Neuronal stem cell (in vitro differentiated cells): ENCODE measurements around the gene ROS1.

Source experiments
- DNase-seq: peaks from one replicate; pipeline ENCODE4 v3.0.0-alpha.2; 2013; ENCODE audit warnings: low spot score
- H2AFZ ChIP-seq: one replicate; pipeline ENCODE4 v1.6.1; 2013; ENCODE audit warnings: mild to moderate bottlenecking, low read length, inconsistent platforms
- H2AK5ac ChIP-seq: 2 replicates; pipeline ENCODE4 v1.6.1; 2013; ENCODE audit warnings: low read depth, mild to moderate bottlenecking, inconsistent platforms, low read length, moderate library complexity, mixed read lengths
- H2BK120ac ChIP-seq: 2 replicates; pipeline ENCODE4 v1.6.1; 2013; ENCODE audit warnings: low read depth, mild to moderate bottlenecking, inconsistent platforms, low read length, moderate library complexity, mixed read lengths
- H2BK12ac ChIP-seq: one replicate; pipeline ENCODE4 v1.6.1; 2013; ENCODE audit warnings: low read length, inconsistent platforms
- H2BK15ac ChIP-seq: 2 replicates; pipeline ENCODE4 v1.6.1; 2013; ENCODE audit warnings: mild to moderate bottlenecking, low read length, inconsistent platforms, mixed read lengths
- H2BK5ac ChIP-seq: one replicate; pipeline ENCODE4 v1.6.1; 2013; ENCODE audit warnings: inconsistent platforms, mild to moderate bottlenecking, low read length, moderate library complexity
- H3K14ac ChIP-seq: one replicate; pipeline ENCODE4 v1.6.1; 2013; ENCODE audit warnings: low read length, inconsistent platforms
- H3K18ac ChIP-seq: 2 replicates; pipeline ENCODE4 v1.6.1; 2013; ENCODE audit warnings: low read length, inconsistent platforms
- H3K23ac ChIP-seq: 2 replicates; pipeline ENCODE4 v1.6.1; 2013; ENCODE audit warnings: low read depth, mild to moderate bottlenecking, mixed read lengths, low read length, inconsistent platforms; ENCODE audit not compliant: poor library complexity
- H3K27ac ChIP-seq: replicated peaks from 3 replicates; pipeline ENCODE4 v1.5.1; 2013; ENCODE audit warnings: low read length, inconsistent platforms
- H3K27me3 ChIP-seq, 3 experiments: 2 replicates each; pipeline ENCODE4 v1.6.1; 2013; ENCODE audit warnings: low read length in 3 of 3, mild to moderate bottlenecking in 2 of 3, inconsistent platforms in 1 of 3, low read depth in 1 of 3, mixed read lengths in 1 of 3, moderate library complexity in 1 of 3; ENCODE audit not compliant: control insufficient read depth in 3 of 3, insufficient read depth in 3 of 3
- H3K36me3 ChIP-seq, 2 donors: replicated peaks in 1 of 2; 2 replicates each; pipeline ENCODE4 v1.6.1; 2013; ENCODE audit warnings: low read length in 2 of 2; ENCODE audit not compliant: control insufficient read depth in 2 of 2, insufficient read depth in 2 of 2
- H3K4ac ChIP-seq: 2 replicates; pipeline ENCODE4 v1.6.1; 2013; ENCODE audit warnings: inconsistent platforms, mild to moderate bottlenecking, low read length, moderate library complexity
- H3K4me1 ChIP-seq, 2 donors: 1 replicate in 1 of 2; 2 replicates in 1 of 2; pipeline ENCODE4 v1.6.1; 2013; ENCODE audit warnings: low read length in 2 of 2, low read depth in 1 of 2; ENCODE audit not compliant: control insufficient read depth in 2 of 2, insufficient read depth in 1 of 2
- H3K4me2 ChIP-seq: one replicate; pipeline ENCODE4 v1.6.1; 2013; ENCODE audit warnings: mild to moderate bottlenecking, low read length, inconsistent platforms; ENCODE audit not compliant: insufficient read depth, poor library complexity, severe bottlenecking
- H3K4me3 ChIP-seq, 2 donors: 2 replicates each; pipeline ENCODE4 v1.5.1; 2013; ENCODE audit warnings: low read length in 2 of 2, mild to moderate bottlenecking in 2 of 2, inconsistent platforms in 1 of 2, moderate library complexity in 1 of 2
- H3K79me1 ChIP-seq: one replicate; pipeline ENCODE4 v1.6.1; 2013; ENCODE audit warnings: low read depth, mild to moderate bottlenecking, inconsistent platforms, low read length, moderate library complexity
- H3K9ac ChIP-seq: one replicate; pipeline ENCODE4 v1.6.1; 2013; ENCODE audit warnings: mild to moderate bottlenecking, low read depth, low read length, inconsistent platforms; ENCODE audit not compliant: poor library complexity
- H3K9me3 ChIP-seq, 2 donors: replicated peaks in 1 of 2; 2 replicates each; pipeline versions ENCODE3 to v1.6.1; 2013; ENCODE audit warnings: low read length in 2 of 2, mild to moderate bottlenecking in 2 of 2, inconsistent platforms in 1 of 2, low read depth in 1 of 2, mixed read lengths in 1 of 2, moderate library complexity in 1 of 2; ENCODE audit not compliant: control insufficient read depth in 2 of 2, insufficient read depth in 1 of 2
- H4K8ac ChIP-seq: one replicate; pipeline ENCODE4 v1.6.1; 2013; ENCODE audit warnings: low read depth, mild to moderate bottlenecking, inconsistent platforms, low read length, moderate library complexity
- H4K91ac ChIP-seq: one replicate; pipeline ENCODE4 v1.6.1; 2013; ENCODE audit warnings: low read length, low read depth, mild to moderate bottlenecking, inconsistent platforms; ENCODE audit not compliant: poor library complexity
- WGBS, 2 donors: extraction: QIAGEN DNeasy Blood & Tissue Kit; methylation state at CpG; one replicate each; pipeline ENCODE4 v1.1.7; 2013; ENCODE audit warnings: missing lambda C conversion rate in 2 of 2, mixed read lengths in 1 of 2; ENCODE audit not compliant: insufficient read length in 2 of 2, insufficient replicate concordance in 1 of 2; ENCODE audit errors: extremely low coverage in 2 of 2; 5-methylcytosine and 5-hydroxymethylcytosine counted together

ROS1 gene

GRCh38 chr6:117441824-117442264 lies 16.1 kb upstream of the ROS1 start:
- H3K9ac ChIP-seq: no peak overlapping the region

GRCh38 chr6:117440706-117441525 lies 15.2 kb upstream of the ROS1 start:
- H3K27ac ChIP-seq: no peak overlapping the region
- no peak overlapping the region for H3K14ac ChIP-seq
- no peaks in the 10 kb centered on the region for H3K27me3 ChIP-seq
- H3K18ac ChIP-seq: no peak overlapping the region
- no peak overlapping the region for H2BK15ac ChIP-seq
- no peak overlapping the region for H2AFZ ChIP-seq
- no peak for DNase-seq
- no peak overlapping the region for H2AK5ac ChIP-seq
- H3K4me1 ChIP-seq: no peaks in the 10 kb centered on the region
- H3K4me2 ChIP-seq: no peak overlapping the region
- H2BK120ac ChIP-seq: no peak overlapping the region
- H3K23ac ChIP-seq: no peak overlapping the region
- H3K4ac ChIP-seq: no peak overlapping the region
- no CpG with 5 or more reads among the region's 2 CpGs for WGBS, 2 donors
- H3K36me3 ChIP-seq: no peaks in the 10 kb centered on the region
- no peak overlapping the region for H4K91ac ChIP-seq
- H2BK12ac ChIP-seq: no peak overlapping the region
- no peaks in the 10 kb centered on the region for H3K79me1 ChIP-seq
- H2BK5ac ChIP-seq: no peak overlapping the region
- H3K4me3 ChIP-seq: no peak overlapping the region
- no peak overlapping the region for H4K8ac ChIP-seq
- H3K9ac ChIP-seq: no peak overlapping the region
- no peaks in the 10 kb centered on the region for H3K9me3 ChIP-seq

More at GRCh38 chr6:117441824-117442264, 16.1 kb upstream of the ROS1 start:
- H2BK5ac ChIP-seq: no peak overlapping the region
- no peaks in the 10 kb centered on the region for H3K79me1 ChIP-seq
- no peak overlapping the region for H3K27ac ChIP-seq
- no peak for DNase-seq
- no peak overlapping the region for H2BK12ac ChIP-seq
- H2BK15ac ChIP-seq: no peak overlapping the region
- no peaks in the 10 kb centered on the region for H3K27me3 ChIP-seq
- no peak overlapping the region for H3K4me2 ChIP-seq
- no peak overlapping the region for H2AK5ac ChIP-seq
- no peaks in the 10 kb centered on the region for H3K9me3 ChIP-seq
- no peak overlapping the region for H2AFZ ChIP-seq
- H4K8ac ChIP-seq: no peak overlapping the region
- H3K23ac ChIP-seq: no peak overlapping the region
- no peak overlapping the region for H3K4ac ChIP-seq
- no peak overlapping the region for H3K18ac ChIP-seq
- no peak overlapping the region for H2BK120ac ChIP-seq
- no peak overlapping the region for H3K4me3 ChIP-seq
- no peaks in the 10 kb centered on the region for H3K4me1 ChIP-seq
- WGBS, 2 donors: no CpG with 5 or more reads among the region's 2 CpGs
- H3K36me3 ChIP-seq: no peaks in the 10 kb centered on the region
- H4K91ac ChIP-seq: no peak overlapping the region
- no peak overlapping the region for H3K14ac ChIP-seq

GRCh38 chr6:117432273-117432672 lies 6.5 kb upstream of the ROS1 start:
- Histone ChIP-seq H2AFZ (no peak overlapping the region), H2BK120ac (no peak overlapping the region), H3K14ac (no peak overlapping the region), H3K18ac (no peak overlapping the region), H3K9ac (no peak overlapping the region), H2BK12ac (no peak overlapping the region), H3K4me2 (no peak overlapping the region), H3K27me3 (no peaks in the 10 kb centered on the region), H3K27ac (no peak overlapping the region), H4K8ac (no peak overlapping the region), H3K36me3 (no peaks in the 10 kb centered on the region), H2BK15ac (no peak overlapping the region), H3K9me3 (no peaks in the 10 kb centered on the region), H2BK5ac (no peak overlapping the region), H3K4me3 (no peak overlapping the region), H3K4me1 (no peaks in the 10 kb centered on the region), H3K23ac (no peak overlapping the region), H3K4ac (no peak overlapping the region), H2AK5ac (no peak overlapping the region), H3K79me1 (no peaks in the 10 kb centered on the region), H4K91ac (no peak overlapping the region)
- WGBS, 2 donors: no CpG with 5 or more reads among the region's 1 CpG
- no peak for DNase-seq

GRCh38 chr6:117423754-117424153 lies 2.0 kb downstream of the ROS1 start:
- H2BK120ac ChIP-seq: no peak overlapping the region
- H3K4me3 ChIP-seq: no peak overlapping the region
- H2BK12ac ChIP-seq: no peak overlapping the region
- no peak overlapping the region for H3K4me2 ChIP-seq
- no CpG with 5 or more reads among the region's 3 CpGs for WGBS, 2 donors
- no peak for DNase-seq
- H3K4ac ChIP-seq: no peak overlapping the region
- H2BK5ac ChIP-seq: no peak overlapping the region
- H3K18ac ChIP-seq: no peak overlapping the region
- H2AK5ac ChIP-seq: no peak overlapping the region
- no peak overlapping the region for H4K8ac ChIP-seq
- no peak overlapping the region for H2AFZ ChIP-seq
- H3K36me3 ChIP-seq: no peaks in the 10 kb centered on the region
- H3K9me3 ChIP-seq: no peaks in the 10 kb centered on the region
- no peak overlapping the region for H3K23ac ChIP-seq
- no peak overlapping the region for H3K9ac ChIP-seq
- H3K79me1 ChIP-seq: no peaks in the 10 kb centered on the region
- H2BK15ac ChIP-seq: no peak overlapping the region
- H3K14ac ChIP-seq: no peak overlapping the region
- H3K4me1 ChIP-seq: no peaks in the 10 kb centered on the region
- H3K27me3 ChIP-seq: no peaks in the 10 kb centered on the region
- H3K27ac ChIP-seq: no peak overlapping the region
- no peak overlapping the region for H4K91ac ChIP-seq
